WTC11 (cell line): Measurements from ENCODE around the gene MAGI2. TPM values are rescaled to one million over a fixed set of nuclear protein-coding genes. Genes with fewer than 3 reads are reported as not detected.

ENCODE experiments used
- ATAC-seq: fragments of 200-7000 bp; cut with Tn5 transposase; 2 replicates; pipeline ENCODE4 v1.10.0; 2021; ENCODE audit warnings: mild to moderate bottlenecking, moderate library complexity
- CTCF ChIA-PET: fragments of 300-600 bp; sonication (Branson Sonifier 250); formaldehyde crosslinking; loops from one replicate; lab custom pipeline; 2021; ENCODE audit warnings: antibody characterized with exemption; lab: Charles Lee
- POLR2A ChIA-PET: fragments of 350-600 bp; sonication (Branson Sonifier 250); formaldehyde crosslinking; loops from one replicate; lab custom pipeline; 2021; ENCODE audit warnings: antibody characterized with exemption; lab: Charles Lee
- DNase-seq: peaks from one replicate; pipeline ENCODE4 v3.0.0; 2021; ENCODE audit warnings: low spot score
- H3K27ac Mint-ChIP-seq: 2 replicates; pipeline ENCODE4 v1.8.0; 2021; ENCODE audit warnings: mixed read lengths
- H3K27me3 Mint-ChIP-seq: 2 replicates; pipeline ENCODE4 v1.8.0; 2021; ENCODE audit warnings: low read depth, mild to moderate bottlenecking, moderate library complexity, mixed read lengths
- H3K36me3 Mint-ChIP-seq: 2 replicates; pipeline ENCODE4 v1.8.0; 2021; ENCODE audit warnings: mixed read lengths
- H3K4me1 Mint-ChIP-seq: 2 replicates; pipeline ENCODE4 v1.8.0; 2022; ENCODE audit warnings: mixed read lengths
- H3K4me3 Mint-ChIP-seq: 2 replicates; pipeline ENCODE4 v1.8.0; 2021; ENCODE audit warnings: mild to moderate bottlenecking, moderate library complexity, mixed read lengths
- H3K9me3 Mint-ChIP-seq: 2 replicates; pipeline ENCODE4 v1.8.0; 2021; ENCODE audit warnings: mixed read lengths
- ATF1 ChIP-seq: sonication (generic); formaldehyde crosslinking; IDR thresholded peaks from 2 replicates; pipeline ENCODE4 v1.8.1; 2023; ENCODE audit warnings: mild to moderate bottlenecking, moderate library complexity, missing genetic modification reagents
- CBFB ChIP-seq: sonication (generic); formaldehyde crosslinking; IDR thresholded peaks from 2 replicates; pipeline ENCODE4 v1.8.1; 2022; ENCODE audit warnings: mild to moderate bottlenecking, low read depth, missing genetic modification reagents
- ELF4 ChIP-seq: sonication (generic); formaldehyde crosslinking; IDR thresholded peaks from 2 replicates; pipeline ENCODE4 v1.8.1; 2022; ENCODE audit warnings: low read depth, mild to moderate bottlenecking, moderate library complexity, missing genetic modification reagents
- GRHL2 ChIP-seq: fragments of 250-450 bp; sonication (Bioruptor Pico); IDR thresholded peaks from 2 replicates; pipeline ENCODE4 v1.8.0; 2022; ENCODE audit warnings: mild to moderate bottlenecking, moderate library complexity; ENCODE audit not compliant: insufficient replicate concordance, severe bottlenecking
- KAT7 ChIP-seq: sonication (generic); formaldehyde crosslinking; IDR thresholded peaks from 2 replicates; pipeline ENCODE4 v1.8.1; 2023; ENCODE audit warnings: missing genetic modification reagents, mild to moderate bottlenecking, borderline replicate concordance
- NR3C1 ChIP-seq: sonication (generic); formaldehyde crosslinking; conservative IDR thresholded peaks from 2 replicates; pipeline ENCODE4 v1.8.1; 2023; ENCODE audit warnings: low read depth, mild to moderate bottlenecking, missing genetic modification reagents
- OVOL2 ChIP-seq: fragments of 250-450 bp; sonication (Bioruptor Pico); IDR thresholded peaks from 2 replicates; pipeline ENCODE4 v1.9.0; 2021; ENCODE audit warnings: mild to moderate bottlenecking, borderline replicate concordance
- SMAD4 ChIP-seq: sonication (generic); formaldehyde crosslinking; IDR thresholded peaks from 2 replicates; pipeline ENCODE4 v1.8.0; 2022; ENCODE audit warnings: mild to moderate bottlenecking, missing genetic modification reagents
- TCF7 ChIP-seq: sonication (generic); formaldehyde crosslinking; IDR thresholded peaks from 2 replicates; pipeline ENCODE4 v1.8.0; 2022; ENCODE audit warnings: mild to moderate bottlenecking, low read depth, missing genetic modification reagents, moderate library complexity
- ZNF138 ChIP-seq: sonication (generic); formaldehyde crosslinking; conservative IDR thresholded peaks from 2 replicates; pipeline ENCODE4 v1.8.1; 2022; ENCODE audit warnings: mild to moderate bottlenecking, moderate library complexity, missing genetic modification reagents
- total RNA-seq: library from RNA; stranded (reverse); gene quantifications from 3 replicates; pipeline ENCODE4 v1.2.3, GENCODE V29; 2021
- TF ChIP-seq, protein P1 (sequence below): sonication (generic); formaldehyde crosslinking; IDR thresholded peaks from 2 replicates; pipeline ENCODE4 v1.8.1; 2023; ENCODE audit warnings: mild to moderate bottlenecking, missing genetic modification reagents, moderate library complexity
- TF ChIP-seq, protein P2 (sequence below): sonication (generic); formaldehyde crosslinking; IDR thresholded peaks from 2 replicates; pipeline ENCODE4 v1.8.0; 2022; ENCODE audit warnings: mild to moderate bottlenecking, missing genetic modification reagents
- TF ChIP-seq, protein P3 (sequence below): sonication (generic); formaldehyde crosslinking; IDR thresholded peaks from 2 replicates; pipeline ENCODE4 v1.8.0; 2023; ENCODE audit warnings: missing genetic modification reagents
- TF ChIP-seq, protein P4 (sequence below): fragments of 250-450 bp; sonication (Bioruptor Pico); IDR thresholded peaks from 2 replicates; pipeline ENCODE4 v2.1.2; 2022; ENCODE audit warnings: mild to moderate bottlenecking, moderate library complexity
- TF ChIP-seq, protein P5 (sequence below): fragments of 250-450 bp; sonication (Bioruptor Pico); IDR thresholded peaks from 2 replicates; pipeline ENCODE4 v1.9.0; 2021; ENCODE audit warnings: mild to moderate bottlenecking, borderline replicate concordance
- TF ChIP-seq, protein P6 (sequence below): sonication (generic); formaldehyde crosslinking; IDR thresholded peaks from 2 replicates; pipeline ENCODE4 v1.8.0; 2022; ENCODE audit warnings: mild to moderate bottlenecking, missing genetic modification reagents
- TF ChIP-seq, protein P7 (sequence below): sonication (generic); formaldehyde crosslinking; IDR thresholded peaks from 2 replicates; pipeline ENCODE4 v1.8.1; 2022; ENCODE audit warnings: mild to moderate bottlenecking, moderate library complexity, missing genetic modification reagents

Gene MAGI2
- total RNA-seq, 1 experiment from 2014 or later: 26.6 TPM

DNA sequence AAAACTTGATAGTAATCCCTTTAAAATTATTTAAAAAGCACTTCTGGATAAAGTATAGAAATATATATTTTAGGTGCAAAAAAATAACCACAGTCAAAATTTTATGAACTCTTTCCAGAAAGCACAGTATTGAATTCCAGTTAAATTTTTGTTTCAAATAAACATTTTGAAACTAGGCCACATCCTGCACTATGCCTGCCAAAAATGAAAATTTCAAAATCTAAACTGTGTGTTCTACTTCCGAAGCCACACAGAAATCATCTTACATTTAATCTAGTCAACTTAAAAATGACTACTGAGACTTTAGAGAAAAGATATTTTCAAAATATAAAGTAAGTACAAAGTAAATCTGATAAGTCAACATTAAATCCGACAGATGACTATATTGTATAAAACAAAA, 50.0 kb downstream of the MAGI2 start:
- ChIA-PET POLR2A (no interaction called here), CTCF (no interaction called here)
- H3K27me3 Mint-ChIP-seq: no peaks in the 10 kb centered on the region
- ATAC-seq (no peak), DNase-seq (no peak)
- H3K4me3 Mint-ChIP-seq: no peak overlapping the region
- H3K27ac Mint-ChIP-seq: no peak overlapping the region
- no peaks in the 10 kb centered on the region for H3K4me1 Mint-ChIP-seq
- TF ChIP-seq, protein P1, sequence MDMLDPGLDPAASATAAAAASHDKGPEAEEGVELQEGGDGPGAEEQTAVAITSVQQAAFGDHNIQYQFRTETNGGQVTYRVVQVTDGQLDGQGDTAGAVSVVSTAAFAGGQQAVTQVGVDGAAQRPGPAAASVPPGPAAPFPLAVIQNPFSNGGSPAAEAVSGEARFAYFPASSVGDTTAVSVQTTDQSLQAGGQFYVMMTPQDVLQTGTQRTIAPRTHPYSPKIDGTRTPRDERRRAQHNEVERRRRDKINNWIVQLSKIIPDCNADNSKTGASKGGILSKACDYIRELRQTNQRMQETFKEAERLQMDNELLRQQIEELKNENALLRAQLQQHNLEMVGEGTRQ (CRISPR knock-in tag): no peak
- TF ChIP-seq, protein P2, sequence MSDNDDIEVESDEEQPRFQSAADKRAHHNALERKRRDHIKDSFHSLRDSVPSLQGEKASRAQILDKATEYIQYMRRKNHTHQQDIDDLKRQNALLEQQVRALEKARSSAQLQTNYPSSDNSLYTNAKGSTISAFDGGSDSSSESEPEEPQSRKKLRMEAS (CRISPR knock-in tag): no peak
- no peak for TF ChIP-seq OVOL2 (CRISPR knock-in tag)
- TF ChIP-seq, protein P3, sequence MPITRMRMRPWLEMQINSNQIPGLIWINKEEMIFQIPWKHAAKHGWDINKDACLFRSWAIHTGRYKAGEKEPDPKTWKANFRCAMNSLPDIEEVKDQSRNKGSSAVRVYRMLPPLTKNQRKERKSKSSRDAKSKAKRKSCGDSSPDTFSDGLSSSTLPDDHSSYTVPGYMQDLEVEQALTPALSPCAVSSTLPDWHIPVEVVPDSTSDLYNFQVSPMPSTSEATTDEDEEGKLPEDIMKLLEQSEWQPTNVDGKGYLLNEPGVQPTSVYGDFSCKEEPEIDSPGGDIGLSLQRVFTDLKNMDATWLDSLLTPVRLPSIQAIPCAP (CRISPR knock-in tag): no peak
- no peak for TF ChIP-seq NR3C1
- TF ChIP-seq, protein P4, sequence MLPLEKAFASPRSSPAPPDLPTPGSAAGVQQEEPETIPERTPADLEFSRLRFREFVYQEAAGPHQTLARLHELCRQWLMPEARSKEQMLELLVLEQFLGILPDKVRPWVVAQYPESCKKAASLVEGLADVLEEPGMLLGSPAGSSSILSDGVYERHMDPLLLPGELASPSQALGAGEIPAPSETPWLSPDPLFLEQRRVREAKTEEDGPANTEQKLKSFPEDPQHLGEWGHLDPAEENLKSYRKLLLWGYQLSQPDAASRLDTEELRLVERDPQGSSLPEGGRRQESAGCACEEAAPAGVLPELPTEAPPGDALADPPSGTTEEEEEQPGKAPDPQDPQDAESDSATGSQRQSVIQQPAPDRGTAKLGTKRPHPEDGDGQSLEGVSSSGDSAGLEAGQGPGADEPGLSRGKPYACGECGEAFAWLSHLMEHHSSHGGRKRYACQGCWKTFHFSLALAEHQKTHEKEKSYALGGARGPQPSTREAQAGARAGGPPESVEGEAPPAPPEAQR: no peak
- H3K9me3 Mint-ChIP-seq: no peaks in the 10 kb centered on the region
- H3K36me3 Mint-ChIP-seq: no peaks in the 10 kb centered on the region

DNA sequence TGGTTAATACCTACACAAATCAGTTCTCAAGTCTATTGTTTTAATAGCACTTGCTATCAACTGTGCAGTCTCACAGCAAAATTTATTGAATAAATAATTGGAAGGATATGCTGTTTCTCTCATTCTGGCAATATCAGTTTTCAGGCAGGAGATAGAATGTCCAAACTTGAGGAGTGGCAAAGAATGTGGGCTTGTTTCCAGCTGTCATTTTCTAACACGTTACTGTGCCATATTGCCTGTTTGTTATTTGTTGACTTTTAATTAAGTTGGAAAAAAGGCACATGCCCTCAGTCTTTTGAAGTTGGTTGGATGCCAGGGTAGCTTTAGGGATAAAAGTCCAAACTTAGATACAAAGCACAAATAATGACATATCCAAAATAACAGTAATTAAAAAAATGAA, 52.2 kb downstream of the MAGI2 start:
- ChIA-PET POLR2A (no interaction called here), CTCF (no interaction called here)
- H3K27me3 Mint-ChIP-seq: no peaks in the 10 kb centered on the region
- H3K4me3 Mint-ChIP-seq: no peak overlapping the region
- no peaks in the 10 kb centered on the region for H3K36me3 Mint-ChIP-seq
- DNase-seq (no peak), ATAC-seq (no peak)
- H3K9me3 Mint-ChIP-seq: no peaks in the 10 kb centered on the region
- H3K4me1 Mint-ChIP-seq: no peaks in the 10 kb centered on the region
- TF ChIP-seq, protein P5, sequence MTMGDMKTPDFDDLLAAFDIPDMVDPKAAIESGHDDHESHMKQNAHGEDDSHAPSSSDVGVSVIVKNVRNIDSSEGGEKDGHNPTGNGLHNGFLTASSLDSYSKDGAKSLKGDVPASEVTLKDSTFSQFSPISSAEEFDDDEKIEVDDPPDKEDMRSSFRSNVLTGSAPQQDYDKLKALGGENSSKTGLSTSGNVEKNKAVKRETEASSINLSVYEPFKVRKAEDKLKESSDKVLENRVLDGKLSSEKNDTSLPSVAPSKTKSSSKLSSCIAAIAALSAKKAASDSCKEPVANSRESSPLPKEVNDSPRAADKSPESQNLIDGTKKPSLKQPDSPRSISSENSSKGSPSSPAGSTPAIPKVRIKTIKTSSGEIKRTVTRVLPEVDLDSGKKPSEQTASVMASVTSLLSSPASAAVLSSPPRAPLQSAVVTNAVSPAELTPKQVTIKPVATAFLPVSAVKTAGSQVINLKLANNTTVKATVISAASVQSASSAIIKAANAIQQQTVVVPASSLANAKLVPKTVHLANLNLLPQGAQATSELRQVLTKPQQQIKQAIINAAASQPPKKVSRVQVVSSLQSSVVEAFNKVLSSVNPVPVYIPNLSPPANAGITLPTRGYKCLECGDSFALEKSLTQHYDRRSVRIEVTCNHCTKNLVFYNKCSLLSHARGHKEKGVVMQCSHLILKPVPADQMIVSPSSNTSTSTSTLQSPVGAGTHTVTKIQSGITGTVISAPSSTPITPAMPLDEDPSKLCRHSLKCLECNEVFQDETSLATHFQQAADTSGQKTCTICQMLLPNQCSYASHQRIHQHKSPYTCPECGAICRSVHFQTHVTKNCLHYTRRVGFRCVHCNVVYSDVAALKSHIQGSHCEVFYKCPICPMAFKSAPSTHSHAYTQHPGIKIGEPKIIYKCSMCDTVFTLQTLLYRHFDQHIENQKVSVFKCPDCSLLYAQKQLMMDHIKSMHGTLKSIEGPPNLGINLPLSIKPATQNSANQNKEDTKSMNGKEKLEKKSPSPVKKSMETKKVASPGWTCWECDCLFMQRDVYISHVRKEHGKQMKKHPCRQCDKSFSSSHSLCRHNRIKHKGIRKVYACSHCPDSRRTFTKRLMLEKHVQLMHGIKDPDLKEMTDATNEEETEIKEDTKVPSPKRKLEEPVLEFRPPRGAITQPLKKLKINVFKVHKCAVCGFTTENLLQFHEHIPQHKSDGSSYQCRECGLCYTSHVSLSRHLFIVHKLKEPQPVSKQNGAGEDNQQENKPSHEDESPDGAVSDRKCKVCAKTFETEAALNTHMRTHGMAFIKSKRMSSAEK: no peak
- TF ChIP-seq TCF7 (no peak), KAT7 (CRISPR knock-in tag) (no peak), ELF4 (no peak), CBFB (no peak), ZNF138 (CRISPR knock-in tag) (no peak), GRHL2 (CRISPR knock-in tag) (no peak), ATF1 (CRISPR knock-in tag) (no peak), SMAD4 (CRISPR knock-in tag) (no peak)
- TF ChIP-seq, protein P6, sequence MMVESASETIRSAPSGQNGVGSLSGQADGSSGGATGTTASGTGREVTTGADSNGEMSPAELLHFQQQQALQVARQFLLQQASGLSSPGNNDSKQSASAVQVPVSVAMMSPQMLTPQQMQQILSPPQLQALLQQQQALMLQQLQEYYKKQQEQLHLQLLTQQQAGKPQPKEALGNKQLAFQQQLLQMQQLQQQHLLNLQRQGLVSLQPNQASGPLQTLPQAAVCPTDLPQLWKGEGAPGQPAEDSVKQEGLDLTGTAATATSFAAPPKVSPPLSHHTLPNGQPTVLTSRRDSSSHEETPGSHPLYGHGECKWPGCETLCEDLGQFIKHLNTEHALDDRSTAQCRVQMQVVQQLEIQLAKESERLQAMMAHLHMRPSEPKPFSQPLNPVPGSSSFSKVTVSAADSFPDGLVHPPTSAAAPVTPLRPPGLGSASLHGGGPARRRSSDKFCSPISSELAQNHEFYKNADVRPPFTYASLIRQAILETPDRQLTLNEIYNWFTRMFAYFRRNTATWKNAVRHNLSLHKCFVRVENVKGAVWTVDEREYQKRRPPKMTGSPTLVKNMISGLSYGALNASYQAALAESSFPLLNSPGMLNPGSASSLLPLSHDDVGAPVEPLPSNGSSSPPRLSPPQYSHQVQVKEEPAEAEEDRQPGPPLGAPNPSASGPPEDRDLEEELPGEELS (CRISPR knock-in tag): no peak
- TF ChIP-seq, protein P7, sequence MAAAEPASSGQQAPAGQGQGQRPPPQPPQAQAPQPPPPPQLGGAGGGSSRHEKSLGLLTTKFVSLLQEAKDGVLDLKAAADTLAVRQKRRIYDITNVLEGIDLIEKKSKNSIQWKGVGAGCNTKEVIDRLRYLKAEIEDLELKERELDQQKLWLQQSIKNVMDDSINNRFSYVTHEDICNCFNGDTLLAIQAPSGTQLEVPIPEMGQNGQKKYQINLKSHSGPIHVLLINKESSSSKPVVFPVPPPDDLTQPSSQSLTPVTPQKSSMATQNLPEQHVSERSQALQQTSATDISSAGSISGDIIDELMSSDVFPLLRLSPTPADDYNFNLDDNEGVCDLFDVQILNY (CRISPR knock-in tag): no peak
- H3K27ac Mint-ChIP-seq: no peak overlapping the region
